SK-N-SH treated with all-trans-retinoic acid at 6 μM for 48 hours (cell line): Measurements from ENCODE around the gene CYFIP1.

ENCODE experiments used
- ATAC-seq: fragments of 200-7000 bp; cut with Tn5 transposase; 3 replicates; pipeline ENCODE4 v1.9.1; 2020; ENCODE audit warnings: mild to moderate bottlenecking, moderate library complexity
- ARNTL ChIP-seq: fragments of 450-650 bp; formaldehyde crosslinking; IDR thresholded peaks from 2 replicates; pipeline ENCODE4 v1.5.0; 2020; ENCODE audit warnings: low read depth, mild to moderate bottlenecking, moderate library complexity, borderline replicate concordance
- BACH2 ChIP-seq: fragments of 250-450 bp; sonication (Bioruptor Pico); IDR thresholded peaks from 2 replicates; pipeline ENCODE4 v1.9.0; 2021; ENCODE audit warnings: mild to moderate bottlenecking, borderline replicate concordance
- CSDC2 ChIP-seq: fragments of 250-450 bp; sonication (Bioruptor Pico); IDR thresholded peaks from 2 replicates; pipeline ENCODE4 v1.5.0; 2020; ENCODE audit warnings: mild to moderate bottlenecking, moderate library complexity
- ESRRG ChIP-seq: fragments of 250-450 bp; sonication (Bioruptor Pico); IDR thresholded peaks from 2 replicates; pipeline ENCODE4 v1.6.1; 2021; ENCODE audit warnings: mild to moderate bottlenecking
- GLIS3 ChIP-seq: fragments of 250-450 bp; sonication (Bioruptor Pico); IDR thresholded peaks from 2 replicates; pipeline ENCODE4 v1.5.0; 2020; ENCODE audit warnings: mild to moderate bottlenecking, moderate library complexity
- ISL1 ChIP-seq: fragments of 250-450 bp; sonication (Bioruptor Pico); IDR thresholded peaks from 2 replicates; pipeline ENCODE4 v2.1.2; 2022; ENCODE audit warnings: mild to moderate bottlenecking, moderate library complexity
- OSR1 ChIP-seq: fragments of 250-450 bp; sonication (Bioruptor Pico); IDR thresholded peaks from 2 replicates; pipeline ENCODE4 v1.8.0; 2022; ENCODE audit warnings: moderate library complexity, mild to moderate bottlenecking, inconsistent platforms
- PPARA ChIP-seq: fragments of 250-450 bp; sonication (Bioruptor Pico); IDR thresholded peaks from 2 replicates; pipeline ENCODE4 v1.5.0; 2020; ENCODE audit warnings: mild to moderate bottlenecking, borderline replicate concordance
- RARB ChIP-seq: fragments of 250-450 bp; sonication (Bioruptor Pico); IDR thresholded peaks from 2 replicates; pipeline ENCODE4 v1.8.0; 2021; ENCODE audit warnings: mild to moderate bottlenecking, moderate library complexity
- SNAI2 ChIP-seq: fragments of 250-450 bp; sonication (Bioruptor Pico); IDR thresholded peaks from 2 replicates; pipeline ENCODE4 v1.5.0; 2020; ENCODE audit warnings: mild to moderate bottlenecking, moderate library complexity
- TCF4 ChIP-seq: fragments of 250-450 bp; sonication (Bioruptor Pico); IDR thresholded peaks from 2 replicates; pipeline ENCODE4 v1.8.0; 2021; ENCODE audit warnings: mild to moderate bottlenecking, moderate library complexity, borderline replicate concordance
- TOX ChIP-seq: fragments of 250-450 bp; sonication (Bioruptor Pico); IDR thresholded peaks from 2 replicates; pipeline ENCODE4 v1.8.0; 2021; ENCODE audit warnings: mild to moderate bottlenecking, moderate library complexity, borderline replicate concordance
- ZC3H10 ChIP-seq: fragments of 250-450 bp; sonication (Bioruptor Pico); IDR thresholded peaks from 2 replicates; pipeline ENCODE4 v1.5.1; 2021; ENCODE audit warnings: mild to moderate bottlenecking, moderate library complexity
- ZFP3 ChIP-seq: fragments of 250-450 bp; sonication (Bioruptor Pico); IDR thresholded peaks from 2 replicates; pipeline ENCODE4 v1.5.0; 2020; ENCODE audit warnings: mild to moderate bottlenecking, moderate library complexity
- ZFP30 ChIP-seq: fragments of 450-650 bp; formaldehyde crosslinking; IDR thresholded peaks from 2 replicates; pipeline ENCODE4 v1.5.0; 2022; ENCODE audit warnings: mild to moderate bottlenecking, moderate library complexity
- ZNF565 ChIP-seq: fragments of 450-650 bp; formaldehyde crosslinking; conservative IDR thresholded peaks from 2 replicates; pipeline ENCODE4 v1.5.0; 2020; ENCODE audit warnings: low read depth, mild to moderate bottlenecking, moderate library complexity
- ZNF70 ChIP-seq: fragments of 450-650 bp; formaldehyde crosslinking; IDR thresholded peaks from 2 replicates; pipeline ENCODE4 v1.5.0; 2020; ENCODE audit warnings: mild to moderate bottlenecking, moderate library complexity
- ZNF8 ChIP-seq: fragments of 450-650 bp; formaldehyde crosslinking; IDR thresholded peaks from 2 replicates; pipeline ENCODE4 v1.5.0; 2020; ENCODE audit warnings: mild to moderate bottlenecking, moderate library complexity
- TF ChIP-seq, protein P1 (sequence below): fragments of 250-450 bp; sonication (Bioruptor Pico); IDR thresholded peaks from 2 replicates; pipeline ENCODE4 v1.5.1; 2021; ENCODE audit warnings: mild to moderate bottlenecking, moderate library complexity
- TF ChIP-seq, protein P2 (sequence below): fragments of 250-450 bp; sonication (Bioruptor Pico); IDR thresholded peaks from 2 replicates; pipeline ENCODE4 v1.8.0; 2020; ENCODE audit warnings: mild to moderate bottlenecking, moderate library complexity, borderline replicate concordance
- TF ChIP-seq, protein P3 (sequence below): fragments of 250-450 bp; sonication (Bioruptor Pico); IDR thresholded peaks from 2 replicates; pipeline ENCODE4 v1.5.1; 2020; ENCODE audit warnings: low read depth, mild to moderate bottlenecking, moderate library complexity
- TF ChIP-seq, protein P4 (sequence below): fragments of 250-450 bp; sonication (Bioruptor Pico); IDR thresholded peaks from 2 replicates; pipeline ENCODE4 v1.8.0; 2021; ENCODE audit warnings: low read depth, mild to moderate bottlenecking, moderate library complexity, borderline replicate concordance
- TF ChIP-seq, protein P5 (sequence below): fragments of 250-450 bp; sonication (Bioruptor Pico); IDR thresholded peaks from 2 replicates; pipeline ENCODE4 v1.5.0; 2020; ENCODE audit warnings: mild to moderate bottlenecking, moderate library complexity

The CYFIP1 gene

DNA sequence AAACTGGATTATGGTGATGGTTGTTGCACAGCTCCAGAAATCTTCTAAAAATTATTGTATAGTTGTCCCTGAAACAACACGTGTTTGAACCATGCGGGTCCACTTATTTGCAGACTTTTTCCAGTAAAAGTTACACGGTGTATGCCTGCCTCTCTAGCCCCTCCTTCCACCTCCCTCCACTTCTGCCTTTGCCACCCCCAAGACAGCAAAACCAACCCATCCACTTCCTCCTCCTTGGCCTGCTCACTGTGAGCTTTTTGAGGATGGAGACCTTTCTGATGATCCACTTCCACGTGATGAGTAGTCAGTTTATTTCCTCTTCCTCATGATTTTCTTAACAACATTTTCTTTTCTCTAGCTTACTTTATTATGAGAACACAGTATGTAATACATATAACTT, 5.4 kb downstream of the CYFIP1 start:
- TF ChIP-seq, protein P1, sequence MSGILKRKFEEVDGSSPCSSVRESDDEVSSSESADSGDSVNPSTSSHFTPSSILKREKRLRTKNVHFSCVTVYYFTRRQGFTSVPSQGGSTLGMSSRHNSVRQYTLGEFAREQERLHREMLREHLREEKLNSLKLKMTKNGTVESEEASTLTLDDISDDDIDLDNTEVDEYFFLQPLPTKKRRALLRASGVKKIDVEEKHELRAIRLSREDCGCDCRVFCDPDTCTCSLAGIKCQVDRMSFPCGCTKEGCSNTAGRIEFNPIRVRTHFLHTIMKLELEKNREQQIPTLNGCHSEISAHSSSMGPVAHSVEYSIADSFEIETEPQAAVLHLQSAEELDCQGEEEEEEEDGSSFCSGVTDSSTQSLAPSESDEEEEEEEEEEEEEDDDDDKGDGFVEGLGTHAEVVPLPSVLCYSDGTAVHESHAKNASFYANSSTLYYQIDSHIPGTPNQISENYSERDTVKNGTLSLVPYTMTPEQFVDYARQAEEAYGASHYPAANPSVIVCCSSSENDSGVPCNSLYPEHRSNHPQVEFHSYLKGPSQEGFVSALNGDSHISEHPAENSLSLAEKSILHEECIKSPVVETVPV (CRISPR knock-in tag): no peak
- TF ChIP-seq ZC3H10 (no peak), ZFP3 (CRISPR knock-in tag) (no peak), TCF4 (no peak), ZNF565 (CRISPR knock-in tag) (no peak), CSDC2 (CRISPR knock-in tag) (no peak), PPARA (no peak), ZNF70 (no peak), ARNTL (CRISPR knock-in tag) (no peak), RARB (no peak), ZNF8 (no peak), TOX (CRISPR knock-in tag) (no peak), SNAI2 (CRISPR knock-in tag) (no peak), OSR1 (CRISPR knock-in tag) (no peak), ISL1 (CRISPR knock-in tag) (no peak), BACH2 (CRISPR knock-in tag) (no peak)
- TF ChIP-seq, protein P2, sequence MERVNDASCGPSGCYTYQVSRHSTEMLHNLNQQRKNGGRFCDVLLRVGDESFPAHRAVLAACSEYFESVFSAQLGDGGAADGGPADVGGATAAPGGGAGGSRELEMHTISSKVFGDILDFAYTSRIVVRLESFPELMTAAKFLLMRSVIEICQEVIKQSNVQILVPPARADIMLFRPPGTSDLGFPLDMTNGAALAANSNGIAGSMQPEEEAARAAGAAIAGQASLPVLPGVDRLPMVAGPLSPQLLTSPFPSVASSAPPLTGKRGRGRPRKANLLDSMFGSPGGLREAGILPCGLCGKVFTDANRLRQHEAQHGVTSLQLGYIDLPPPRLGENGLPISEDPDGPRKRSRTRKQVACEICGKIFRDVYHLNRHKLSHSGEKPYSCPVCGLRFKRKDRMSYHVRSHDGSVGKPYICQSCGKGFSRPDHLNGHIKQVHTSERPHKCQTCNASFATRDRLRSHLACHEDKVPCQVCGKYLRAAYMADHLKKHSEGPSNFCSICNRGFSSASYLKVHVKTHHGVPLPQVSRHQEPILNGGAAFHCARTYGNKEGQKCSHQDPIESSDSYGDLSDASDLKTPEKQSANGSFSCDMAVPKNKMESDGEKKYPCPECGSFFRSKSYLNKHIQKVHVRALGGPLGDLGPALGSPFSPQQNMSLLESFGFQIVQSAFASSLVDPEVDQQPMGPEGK (CRISPR knock-in tag): no peak
- TF ChIP-seq, protein P3, sequence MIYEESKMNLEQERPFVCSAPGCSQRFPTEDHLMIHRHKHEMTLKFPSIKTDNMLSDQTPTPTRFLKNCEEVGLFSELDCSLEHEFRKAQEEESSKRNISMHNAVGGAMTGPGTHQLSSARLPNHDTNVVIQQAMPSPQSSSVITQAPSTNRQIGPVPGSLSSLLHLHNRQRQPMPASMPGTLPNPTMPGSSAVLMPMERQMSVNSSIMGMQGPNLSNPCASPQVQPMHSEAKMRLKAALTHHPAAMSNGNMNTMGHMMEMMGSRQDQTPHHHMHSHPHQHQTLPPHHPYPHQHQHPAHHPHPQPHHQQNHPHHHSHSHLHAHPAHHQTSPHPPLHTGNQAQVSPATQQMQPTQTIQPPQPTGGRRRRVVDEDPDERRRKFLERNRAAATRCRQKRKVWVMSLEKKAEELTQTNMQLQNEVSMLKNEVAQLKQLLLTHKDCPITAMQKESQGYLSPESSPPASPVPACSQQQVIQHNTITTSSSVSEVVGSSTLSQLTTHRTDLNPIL: no peak
- TF ChIP-seq, protein P4, sequence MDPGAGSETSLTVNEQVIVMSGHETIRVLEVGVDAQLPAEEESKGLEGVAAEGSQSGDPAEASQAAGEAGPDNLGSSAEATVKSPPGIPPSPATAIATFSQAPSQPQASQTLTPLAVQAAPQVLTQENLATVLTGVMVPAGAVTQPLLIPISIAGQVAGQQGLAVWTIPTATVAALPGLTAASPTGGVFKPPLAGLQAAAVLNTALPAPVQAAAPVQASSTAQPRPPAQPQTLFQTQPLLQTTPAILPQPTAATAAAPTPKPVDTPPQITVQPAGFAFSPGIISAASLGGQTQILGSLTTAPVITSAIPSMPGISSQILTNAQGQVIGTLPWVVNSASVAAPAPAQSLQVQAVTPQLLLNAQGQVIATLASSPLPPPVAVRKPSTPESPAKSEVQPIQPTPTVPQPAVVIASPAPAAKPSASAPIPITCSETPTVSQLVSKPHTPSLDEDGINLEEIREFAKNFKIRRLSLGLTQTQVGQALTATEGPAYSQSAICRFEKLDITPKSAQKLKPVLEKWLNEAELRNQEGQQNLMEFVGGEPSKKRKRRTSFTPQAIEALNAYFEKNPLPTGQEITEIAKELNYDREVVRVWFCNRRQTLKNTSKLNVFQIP (CRISPR knock-in tag): no peak
- TF ChIP-seq, protein P5, sequence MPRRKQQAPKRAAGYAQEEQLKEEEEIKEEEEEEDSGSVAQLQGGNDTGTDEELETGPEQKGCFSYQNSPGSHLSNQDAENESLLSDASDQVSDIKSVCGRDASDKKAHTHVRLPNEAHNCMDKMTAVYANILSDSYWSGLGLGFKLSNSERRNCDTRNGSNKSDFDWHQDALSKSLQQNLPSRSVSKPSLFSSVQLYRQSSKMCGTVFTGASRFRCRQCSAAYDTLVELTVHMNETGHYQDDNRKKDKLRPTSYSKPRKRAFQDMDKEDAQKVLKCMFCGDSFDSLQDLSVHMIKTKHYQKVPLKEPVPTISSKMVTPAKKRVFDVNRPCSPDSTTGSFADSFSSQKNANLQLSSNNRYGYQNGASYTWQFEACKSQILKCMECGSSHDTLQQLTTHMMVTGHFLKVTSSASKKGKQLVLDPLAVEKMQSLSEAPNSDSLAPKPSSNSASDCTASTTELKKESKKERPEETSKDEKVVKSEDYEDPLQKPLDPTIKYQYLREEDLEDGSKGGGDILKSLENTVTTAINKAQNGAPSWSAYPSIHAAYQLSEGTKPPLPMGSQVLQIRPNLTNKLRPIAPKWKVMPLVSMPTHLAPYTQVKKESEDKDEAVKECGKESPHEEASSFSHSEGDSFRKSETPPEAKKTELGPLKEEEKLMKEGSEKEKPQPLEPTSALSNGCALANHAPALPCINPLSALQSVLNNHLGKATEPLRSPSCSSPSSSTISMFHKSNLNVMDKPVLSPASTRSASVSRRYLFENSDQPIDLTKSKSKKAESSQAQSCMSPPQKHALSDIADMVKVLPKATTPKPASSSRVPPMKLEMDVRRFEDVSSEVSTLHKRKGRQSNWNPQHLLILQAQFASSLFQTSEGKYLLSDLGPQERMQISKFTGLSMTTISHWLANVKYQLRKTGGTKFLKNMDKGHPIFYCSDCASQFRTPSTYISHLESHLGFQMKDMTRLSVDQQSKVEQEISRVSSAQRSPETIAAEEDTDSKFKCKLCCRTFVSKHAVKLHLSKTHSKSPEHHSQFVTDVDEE (CRISPR knock-in tag): no peak
- ATAC-seq: no peak

DNA sequence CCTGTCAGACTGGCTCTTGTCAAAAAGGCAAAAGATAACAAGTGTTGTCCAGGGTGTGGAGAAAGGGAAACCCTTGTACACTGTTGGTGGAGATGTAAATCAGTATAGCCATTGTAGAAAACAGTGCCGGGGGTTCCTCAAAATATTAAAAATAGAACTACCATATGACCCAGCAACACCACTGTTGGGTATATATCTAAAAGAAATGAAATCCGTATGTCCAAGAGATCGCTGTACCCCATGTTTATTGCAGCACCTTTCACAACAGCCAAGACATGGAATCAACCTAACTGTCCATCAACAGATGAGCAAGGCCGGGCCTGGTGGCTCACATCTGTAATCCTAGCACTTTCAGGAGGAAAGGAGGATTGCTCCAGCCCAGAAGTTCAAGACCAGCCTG, 6.2 kb downstream of the CYFIP1 start:
- ATAC-seq: no peak
- TF ChIP-seq, protein P4 (CRISPR knock-in tag): no peak
- TF ChIP-seq ZC3H10 (no peak), PPARA (no peak), CSDC2 (CRISPR knock-in tag) (no peak), RARB (no peak), OSR1 (CRISPR knock-in tag) (no peak), ZFP30 (no peak), GLIS3 (no peak), ZFP3 (CRISPR knock-in tag) (no peak), ARNTL (CRISPR knock-in tag) (no peak), ESRRG (CRISPR knock-in tag) (no peak), ZNF565 (CRISPR knock-in tag) (no peak), ZNF8 (no peak), TCF4 (no peak)
- TF ChIP-seq, protein P3: no peak
- TF ChIP-seq, protein P1 (CRISPR knock-in tag): no peak
